ENCODE results near the gene AHDC1. TPM values are rescaled to one million over a fixed set of nuclear protein-coding genes. Genes with fewer than 3 reads are reported as not detected.

Gene AHDC1
- total and polyA plus RNA-seq, 2 donors (not counting 3 experiments of a cell fraction or from before 2014, with no cell fraction given), result 7.0 to 32.1 TPM

DNA sequence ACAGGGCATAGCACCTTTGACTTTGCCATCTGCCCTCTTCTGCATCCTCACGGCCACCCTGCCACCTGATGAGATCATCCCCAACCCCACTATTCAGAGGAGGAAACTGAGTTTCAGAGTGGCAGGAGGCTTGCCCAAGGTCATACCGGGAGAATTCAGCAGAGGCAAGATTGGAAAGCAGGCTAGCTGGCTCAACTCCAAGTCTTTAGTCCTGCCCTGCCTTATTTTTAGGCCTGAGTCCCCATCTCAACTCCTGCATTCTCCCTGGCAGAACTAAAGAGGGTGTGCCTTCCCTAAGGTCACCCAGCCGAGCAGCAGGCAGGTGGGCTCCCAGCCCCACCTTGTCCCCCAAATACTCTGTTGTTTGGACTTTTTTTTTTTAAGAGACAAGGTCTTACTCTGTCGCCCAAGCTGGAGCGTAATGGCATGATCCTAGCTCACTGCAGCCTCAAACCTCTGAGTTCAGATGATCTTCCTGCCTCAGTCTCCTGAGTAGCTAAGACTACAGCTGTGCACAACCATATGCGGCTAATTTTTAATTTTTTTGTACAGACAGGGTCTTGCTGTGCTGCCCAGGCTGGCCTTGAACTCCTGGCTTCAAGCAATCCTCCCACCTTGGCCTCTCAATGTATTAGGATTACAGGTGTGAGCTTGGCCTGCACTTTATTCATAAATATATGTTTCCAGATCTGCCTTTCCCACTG, 44.8 kb upstream of the AHDC1 start:
- Histone ChIP-seq H3K4me3 (replicated peaks in 1 of 3; ENCODE audit: insufficient read depth in 1 of 3, low read depth in 1 of 3, low read length in 3 of 3) (no peak overlapping the region), H3K79me2 (ENCODE audit: control insufficient read depth, insufficient read depth, low read length) (no peaks in the 10 kb centered on the region), H3K27ac (ENCODE audit: insufficient read depth, low read depth, low read length) (no peak overlapping the region), H2AFZ (ENCODE audit: low read depth, low read length) (no peak overlapping the region), H3K4me2 (ENCODE audit: insufficient read depth, low read length) (no peak overlapping the region), H3K4me1 (ENCODE audit: control insufficient read depth, extremely low read depth, insufficient read depth, low read length) (no peaks in the 10 kb centered on the region), H4K20me1 (replicated peaks; ENCODE audit: control insufficient read depth, extremely low read depth, insufficient read depth, low read length) (no peaks in the 10 kb centered on the region), H3K9me3 (replicated peaks; ENCODE audit: control insufficient read depth, insufficient read depth, low read length) (no peaks in the 10 kb centered on the region), H3K27me3 (ENCODE audit: control insufficient read depth in 2 of 2, insufficient read depth in 2 of 2, low read length in 2 of 2) (no peaks in the 10 kb centered on the region), H3K9ac (replicated peaks; ENCODE audit: extremely low read depth, insufficient read depth, low read length) (no peak overlapping the region), H3K9me1 (replicated peaks; ENCODE audit: control insufficient read depth, extremely low read depth, insufficient read depth, low read length) (no peaks in the 10 kb centered on the region), H3K36me3 (ENCODE audit: control insufficient read depth in 2 of 2, extremely low read depth in 1 of 2, insufficient read depth in 2 of 2, low read length in 2 of 2) (no peaks in the 10 kb centered on the region)
- CTCF ChIA-PET, result interaction anchor here (0.8 to 2.3 kb wide), 4 partner anchors 14 to 253 kb away, joined by 3 to 19 read pairs (median 6); no protein-coding TSS in a partner anchor
- FAIRE-seq (no peak), DNase-seq (ENCODE audit: low read depth, low spot score) (no peak)
- POLR2A ChIA-PET, result no interaction called here
- TF ChIP-seq, protein P1, sequence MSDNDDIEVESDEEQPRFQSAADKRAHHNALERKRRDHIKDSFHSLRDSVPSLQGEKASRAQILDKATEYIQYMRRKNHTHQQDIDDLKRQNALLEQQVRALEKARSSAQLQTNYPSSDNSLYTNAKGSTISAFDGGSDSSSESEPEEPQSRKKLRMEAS (IDR thresholded peaks at IDR 0.05; ENCODE audit: insufficient read depth, insufficient read length), result no peak
- no peak for TF ChIP-seq JUN (IDR thresholded peaks at IDR 0.05; ENCODE audit: borderline replicate concordance, insufficient read depth, insufficient read length, low read depth)
- no peak for TF ChIP-seq GATA2 (IDR thresholded peaks at IDR 0.05; ENCODE audit: insufficient read depth, insufficient read length, low read depth, low read length)
- TF ChIP-seq, protein P2, sequence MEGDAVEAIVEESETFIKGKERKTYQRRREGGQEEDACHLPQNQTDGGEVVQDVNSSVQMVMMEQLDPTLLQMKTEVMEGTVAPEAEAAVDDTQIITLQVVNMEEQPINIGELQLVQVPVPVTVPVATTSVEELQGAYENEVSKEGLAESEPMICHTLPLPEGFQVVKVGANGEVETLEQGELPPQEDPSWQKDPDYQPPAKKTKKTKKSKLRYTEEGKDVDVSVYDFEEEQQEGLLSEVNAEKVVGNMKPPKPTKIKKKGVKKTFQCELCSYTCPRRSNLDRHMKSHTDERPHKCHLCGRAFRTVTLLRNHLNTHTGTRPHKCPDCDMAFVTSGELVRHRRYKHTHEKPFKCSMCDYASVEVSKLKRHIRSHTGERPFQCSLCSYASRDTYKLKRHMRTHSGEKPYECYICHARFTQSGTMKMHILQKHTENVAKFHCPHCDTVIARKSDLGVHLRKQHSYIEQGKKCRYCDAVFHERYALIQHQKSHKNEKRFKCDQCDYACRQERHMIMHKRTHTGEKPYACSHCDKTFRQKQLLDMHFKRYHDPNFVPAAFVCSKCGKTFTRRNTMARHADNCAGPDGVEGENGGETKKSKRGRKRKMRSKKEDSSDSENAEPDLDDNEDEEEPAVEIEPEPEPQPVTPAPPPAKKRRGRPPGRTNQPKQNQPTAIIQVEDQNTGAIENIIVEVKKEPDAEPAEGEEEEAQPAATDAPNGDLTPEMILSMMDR (IDR thresholded peaks at IDR 0.05; ENCODE audit: extremely low read depth in 1 of 2, insufficient read depth in 1 of 2, low read depth in 1 of 2, low read length in 2 of 2), result no peak
- TF ChIP-seq MYC (IDR thresholded peaks at IDR 0.05; ENCODE audit: low read depth, low read length), result no peak
- no peak for TF ChIP-seq EZH2 (IDR thresholded peaks at IDR 0.05; ENCODE audit: borderline replicate concordance, low read depth, low read length, severe bottlenecking)
- no peak for TF ChIP-seq POLR2A (IDR thresholded peaks at IDR 0.05; ENCODE audit: low read depth, low read length)
- no peak for TF ChIP-seq POLR2AphosphoS5 (IDR thresholded peaks at IDR 0.05; ENCODE audit: insufficient read depth, low read depth, low read length)
- no peak for TF ChIP-seq FOS (IDR thresholded peaks at IDR 0.05; ENCODE audit: borderline replicate concordance, insufficient read depth, low read length)
- no TSS peak for BruUV-seq (replicated peaks)
- dilution Hi-C loops (cut with MboI; ENCODE audit: extremely low pct_ligation_motif_present, low sequenced_read_pairs), result no loop called here
- intact Hi-C loops (cut with micrococcal nuclease), result no loop called here
